ENCODE data around the gene AMPD3.
A peak's percentile ranks its signal among the peaks of the same experiment; 100 is the strongest.

The AMPD3 gene

GRCh38 chr11:10506008-10506370, 50.9 kb downstream of the AMPD3 start:
- DNase-seq: no peak

DNA sequence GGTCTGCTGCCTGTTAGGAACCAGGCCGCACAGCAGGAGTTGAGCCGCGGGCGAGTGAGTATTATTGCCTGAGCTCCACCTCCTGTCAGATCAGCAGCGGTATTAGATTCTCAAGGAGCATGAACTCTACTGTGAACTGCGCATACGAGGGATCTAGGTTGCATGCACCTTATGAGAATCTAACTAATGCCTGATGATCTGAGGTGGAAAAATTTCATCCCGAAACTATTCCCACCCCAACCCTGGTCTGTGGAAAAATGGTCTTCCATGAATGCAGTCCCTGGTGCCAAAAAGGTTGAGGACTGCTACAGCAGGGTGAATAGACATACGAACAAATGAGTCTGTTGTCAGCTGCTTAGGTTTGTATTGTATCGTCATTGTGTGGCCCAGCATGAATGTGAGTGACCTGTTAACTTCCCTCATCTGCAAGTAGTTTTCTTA, 56.1 kb downstream of the AMPD3 start:
- no peak for DNase-seq

GRCh38 chr11:10514202-10514601, 59.1 kb downstream of the AMPD3 start:
- no peak for DNase-seq

DNA sequence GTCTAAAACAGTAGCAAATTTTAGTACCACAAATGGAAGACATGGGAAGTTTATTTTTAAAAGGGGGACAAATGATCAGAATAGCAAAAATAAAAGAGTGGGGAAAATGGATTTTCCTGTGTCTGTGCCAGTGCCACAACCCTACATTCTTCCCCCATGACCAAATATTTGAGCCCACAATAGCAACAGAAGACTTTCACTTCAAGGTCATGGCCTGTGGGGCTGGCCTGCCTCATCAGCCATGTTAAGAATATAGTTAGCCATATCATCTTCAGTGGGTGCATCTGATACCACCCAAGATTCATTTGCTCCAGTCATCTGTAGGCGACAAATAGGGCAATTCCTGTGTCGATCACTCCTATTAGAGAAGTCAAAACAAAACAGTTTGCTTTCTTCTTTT, 59.6 kb downstream of the AMPD3 start:
- no peak for DNase-seq

DNA sequence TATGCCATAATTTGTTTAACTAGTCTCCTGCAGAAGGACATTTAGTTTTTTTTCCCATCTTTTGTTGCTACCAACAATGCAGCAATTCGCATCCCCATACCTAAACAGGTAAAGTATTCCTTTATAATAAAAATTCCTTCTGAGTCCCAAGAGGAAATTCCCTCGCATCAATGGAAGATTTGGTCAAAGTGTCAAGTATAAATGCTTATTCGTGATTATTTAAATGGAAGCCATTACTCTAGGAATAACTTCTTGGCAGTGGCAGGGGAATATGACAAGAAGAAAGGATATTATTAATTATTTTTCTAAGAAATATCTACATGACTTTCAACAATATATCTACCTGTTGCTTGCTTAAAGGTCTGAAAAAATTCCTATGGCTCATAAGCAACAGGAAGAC, 60.4 kb downstream of the AMPD3 start:
- DNase-seq: no peak

GRCh38 chr11:10518123-10518522, 63.1 kb downstream of the AMPD3 start:
- DNase-seq: no peak

DNA sequence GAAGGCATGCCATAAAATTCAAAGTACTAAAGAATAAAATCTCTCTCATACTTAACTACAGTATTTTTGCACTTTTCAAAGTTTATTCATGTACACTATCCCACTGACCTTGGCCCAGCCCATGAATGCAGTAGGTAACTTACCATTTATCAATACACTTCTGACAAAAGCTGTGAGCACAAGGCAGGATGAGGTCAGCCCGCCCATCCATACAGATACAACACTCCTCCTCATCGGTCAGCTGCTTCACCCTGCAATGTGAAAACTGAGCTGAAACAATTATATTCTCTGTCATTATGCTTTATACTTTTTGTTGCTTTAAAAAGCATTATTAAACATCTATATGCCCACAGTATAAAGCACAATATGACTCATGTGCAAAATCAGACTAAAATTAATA, 63.8 kb downstream of the AMPD3 start:
- no peak for DNase-seq

- no peak for DNase-seq
These were observed 64.6 kb downstream of the AMPD3 start for GRCh38 chr11:10519630-10520029.

GRCh38 chr11:10520562-10520961, 65.5 kb downstream of the AMPD3 start:
- no peak for DNase-seq

GRCh38 chr11:10522276-10522675, 67.2 kb downstream of the AMPD3 start:
- no peak for DNase-seq

- DNase-seq: no peak
These were observed 67.9 kb downstream of the AMPD3 start for GRCh38 chr11:10522921-10523320.

- no peak for DNase-seq
These were observed 69.4 kb downstream of the AMPD3 start for GRCh38 chr11:10524471-10524870.

DNA sequence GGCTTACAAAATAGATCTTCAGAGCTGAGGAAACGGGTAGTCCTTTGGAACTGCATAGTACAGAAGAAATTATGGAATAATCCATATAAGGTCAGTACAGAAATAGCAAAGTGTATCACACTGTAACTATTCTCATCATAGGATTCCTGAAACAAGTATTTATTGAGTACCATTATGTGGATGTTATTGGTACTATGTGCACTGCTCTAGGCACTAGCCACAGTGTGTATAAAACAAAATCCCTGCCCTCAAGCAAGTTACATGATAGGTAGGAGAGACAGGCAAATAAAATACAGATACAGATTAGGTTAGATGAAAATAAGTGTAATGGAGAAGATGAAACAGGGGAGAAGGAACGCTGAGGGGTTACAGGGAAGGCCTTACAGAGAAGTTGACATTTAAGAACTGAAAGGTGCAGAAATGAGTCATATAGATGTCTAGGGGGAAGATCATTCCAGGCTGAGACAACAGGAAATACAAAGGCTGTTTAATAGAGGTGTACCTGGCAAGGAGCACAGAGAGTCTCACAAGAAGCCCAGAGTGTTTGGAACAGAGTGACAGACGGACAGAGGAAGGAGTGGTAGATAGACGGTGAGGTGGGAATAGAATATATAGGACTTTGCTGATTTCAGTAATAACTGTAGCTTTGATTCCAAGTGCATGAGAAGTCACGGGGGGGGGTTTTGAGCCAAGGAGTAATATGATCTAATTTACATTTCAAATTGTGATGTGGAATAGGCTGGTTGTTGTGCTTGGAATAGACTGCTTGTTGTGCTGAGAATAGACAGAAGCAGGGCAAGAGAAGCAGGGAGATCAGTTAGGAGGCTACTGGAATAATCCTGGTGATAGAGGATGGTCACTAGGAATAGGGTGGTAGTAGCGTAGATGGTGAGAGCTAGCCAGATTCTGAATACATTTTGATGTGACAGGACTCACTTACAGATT, 72.2 kb downstream of the AMPD3 start:
- no peak for DNase-seq

GRCh38 chr11:10528121-10528520, 73.1 kb downstream of the AMPD3 start:
- DNase-seq: no peak

GRCh38 chr11:10529279-10529678, 74.2 kb downstream of the AMPD3 start:
- no peak for DNase-seq

DNA sequence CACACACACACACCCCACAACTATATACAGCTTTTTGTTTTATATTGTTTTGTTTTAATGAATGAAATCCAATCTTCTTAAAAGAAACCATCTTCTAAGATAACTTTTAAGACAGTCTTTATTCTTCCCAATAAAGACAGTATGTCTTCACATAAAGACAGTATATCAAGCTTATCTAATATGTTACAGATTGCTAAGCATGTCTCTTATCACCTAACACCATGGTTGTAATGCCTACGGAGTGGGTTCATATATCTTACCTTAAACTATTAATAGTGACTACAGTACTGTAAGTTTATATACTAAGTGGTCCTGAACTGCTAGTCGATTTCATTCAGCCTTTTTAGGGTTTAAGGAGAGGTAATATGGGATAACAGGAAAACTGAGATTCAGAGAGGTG, 77.5 kb downstream of the AMPD3 start:
- no peak for DNase-seq

- no peak for DNase-seq
These were observed 78.3 kb downstream of the AMPD3 start for GRCh38 chr11:10533323-10533722.

- DNase-seq: no peak
These were observed 79.3 kb downstream of the AMPD3 start for GRCh38 chr11:10534316-10534715.

DNA sequence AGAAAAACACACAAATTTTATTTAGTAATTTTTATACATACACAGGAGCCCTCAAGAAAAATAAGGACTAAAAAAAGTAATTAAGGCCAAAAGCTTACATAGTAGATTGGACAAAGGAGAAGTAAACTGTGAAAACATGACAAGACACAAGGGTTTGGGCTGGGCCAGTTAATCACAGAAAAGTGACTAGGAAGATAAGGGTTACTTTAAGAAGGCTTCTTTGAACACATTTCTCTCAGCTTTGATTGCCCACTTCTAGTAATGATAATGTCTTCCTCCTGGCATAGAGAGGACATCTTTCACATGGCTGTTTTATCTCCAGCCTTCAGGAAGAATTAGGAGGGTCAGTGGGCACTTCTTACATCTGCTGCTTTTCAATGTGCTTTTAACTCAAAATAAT, 82.5 kb downstream of the AMPD3 start:
- no peak for DNase-seq

GRCh38 chr11:10538924-10539323, 83.9 kb downstream of the AMPD3 start:
- DNase-seq: no peak

DNA sequence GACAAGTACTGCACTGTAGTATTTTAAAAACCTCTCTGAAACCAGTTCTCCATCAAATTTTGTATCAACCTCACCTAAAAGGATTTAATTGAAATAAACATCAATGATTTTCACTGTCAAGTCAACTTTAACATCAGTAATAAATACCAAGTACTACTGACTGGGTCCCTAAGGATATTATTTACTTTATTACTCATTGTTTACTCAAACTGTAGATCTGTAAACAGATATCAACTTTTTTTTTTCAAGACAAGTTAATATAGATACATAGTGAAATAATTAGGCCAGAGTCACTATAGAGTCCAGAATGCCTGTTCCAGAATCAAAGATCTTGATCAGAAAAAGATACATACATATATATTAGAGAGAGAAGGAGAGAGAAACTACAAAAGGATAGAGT, 84.3 kb downstream of the AMPD3 start:
- DNase-seq: no peak

GRCh38 chr11:10540546-10540914, 85.5 kb downstream of the AMPD3 start:
- no peak for DNase-seq

- peak; percentile 93 for DNase-seq
These were observed 86.0 kb downstream of the AMPD3 start, which contains the start of gene RNF141 for GRCh38 chr11:10540915-10541560. Gene RNF141, minus strand, starts transcription at chr11:10541187. Its CDS starts 7,029 bp downstream, at chr11:10534158.

DNA sequence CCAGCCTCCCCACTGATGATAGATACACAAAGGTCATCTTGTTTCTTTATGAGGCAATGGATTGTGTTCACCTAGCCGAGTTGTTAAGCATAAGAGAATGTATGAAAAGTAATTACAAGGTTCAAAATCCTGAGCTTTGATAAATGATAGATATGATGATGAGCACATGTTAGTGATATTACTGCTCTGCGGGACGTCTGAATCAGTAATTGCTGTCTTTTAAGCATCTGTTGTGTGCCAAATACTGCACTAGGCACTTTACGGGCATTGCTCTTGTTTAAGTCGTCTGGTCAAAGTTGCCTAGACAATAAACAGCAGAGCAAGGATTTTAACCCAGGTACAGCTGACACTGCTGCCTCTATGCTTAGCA, 86.5 kb downstream of the AMPD3 start:
- DNase-seq: no peak

All from CD4-positive, alpha-beta T cell treated with Interleukin-12 subunit alpha and Interleukin-12 subunit beta, for 1 hour (primary cell).